ENCODE data around the gene GREB1.

The GREB1 gene

GRCh38 chr2:11581797-11582611, 48.2 kb downstream of the GREB1 start:
- no peaks in the 10 kb centered on the region for H3K36me3 ChIP-seq (ENCODE audit: insufficient read depth, low read length)
- H3K9ac ChIP-seq (ENCODE audit: low read depth, low read length): no peak overlapping the region
- peaks cover 4% of the 10 kb centered on the region; the same call in 1 of the 2 replicates for H3K4me1 ChIP-seq (ENCODE audit: insufficient read depth, low read length)
- no peaks in the 10 kb centered on the region for H3K9me3 ChIP-seq (ENCODE audit: control insufficient read depth, insufficient read depth, low read length)

- peaks cover 4% of the 10 kb centered on the region; the same call in 1 of the 2 replicates for H3K4me1 ChIP-seq (ENCODE audit: insufficient read depth, low read length)
- no peaks in the 10 kb centered on the region for H3K9me3 ChIP-seq (ENCODE audit: control insufficient read depth, insufficient read depth, low read length)
- H3K36me3 ChIP-seq (ENCODE audit: insufficient read depth, low read length): no peaks in the 10 kb centered on the region
- no peak overlapping the region for H3K9ac ChIP-seq (ENCODE audit: low read depth, low read length)
Measured at GRCh38 chr2:11582612-11582861, 48.7 kb downstream of the GREB1 start.

- Histone ChIP-seq H3K36me3 (ENCODE audit: insufficient read depth, low read length) (no peaks in the 10 kb centered on the region), H3K9ac (ENCODE audit: low read depth, low read length) (no peak overlapping the region), H3K9me3 (ENCODE audit: control insufficient read depth, insufficient read depth, low read length) (no peaks in the 10 kb centered on the region), H3K4me1 (ENCODE audit: insufficient read depth, low read length) (peaks cover 4% of the 10 kb centered on the region; the same call in 1 of the 2 replicates)
Measured at GRCh38 chr2:11582862-11583752, 49.3 kb downstream of the GREB1 start.

GRCh38 chr2:11583840-11584524, 50.1 kb downstream of the GREB1 start:
- Histone ChIP-seq H3K9ac (ENCODE audit: low read depth, low read length) (no peak overlapping the region), H3K9me3 (ENCODE audit: control insufficient read depth, insufficient read depth, low read length) (no peaks in the 10 kb centered on the region)

GRCh38 chr2:11584525-11585056, 50.7 kb downstream of the GREB1 start:
- H3K9ac ChIP-seq (ENCODE audit: low read depth, low read length): no peak overlapping the region
- no peaks in the 10 kb centered on the region for H3K36me3 ChIP-seq (ENCODE audit: insufficient read depth, low read length)
- H3K9me3 ChIP-seq (ENCODE audit: control insufficient read depth, insufficient read depth, low read length): no peaks in the 10 kb centered on the region
- peaks cover 4% of the 10 kb centered on the region; the same call in 1 of the 2 replicates for H3K4me1 ChIP-seq (ENCODE audit: insufficient read depth, low read length)

More at GRCh38 chr2:11583840-11584524, 50.1 kb downstream of the GREB1 start:
- Histone ChIP-seq H3K4me1 (ENCODE audit: insufficient read depth, low read length) (peaks cover 4% of the 10 kb centered on the region; the same call in 1 of the 2 replicates), H3K36me3 (ENCODE audit: insufficient read depth, low read length) (no peaks in the 10 kb centered on the region)

GRCh38 chr2:11585071-11585470, 51.2 kb downstream of the GREB1 start:
- Histone ChIP-seq H3K9ac (ENCODE audit: low read depth, low read length) (no peak overlapping the region), H3K4me1 (ENCODE audit: insufficient read depth, low read length) (peaks cover 4% of the 10 kb centered on the region; the same call in 1 of the 2 replicates), H3K36me3 (ENCODE audit: insufficient read depth, low read length) (no peaks in the 10 kb centered on the region), H3K9me3 (ENCODE audit: control insufficient read depth, insufficient read depth, low read length) (no peaks in the 10 kb centered on the region)

GRCh38 chr2:11588228-11589110, 54.6 kb downstream of the GREB1 start:
- H3K9ac ChIP-seq (ENCODE audit: low read depth, low read length): no peak overlapping the region
- H3K4me1 ChIP-seq (ENCODE audit: insufficient read depth, low read length): no peaks in the 10 kb centered on the region
- H3K36me3 ChIP-seq (ENCODE audit: insufficient read depth, low read length): no peaks in the 10 kb centered on the region
- H3K9me3 ChIP-seq (ENCODE audit: control insufficient read depth, insufficient read depth, low read length): no peaks in the 10 kb centered on the region

GRCh38 chr2:11589316-11589940, 55.6 kb downstream of the GREB1 start:
- Histone ChIP-seq H3K9me3 (ENCODE audit: control insufficient read depth, insufficient read depth, low read length) (no peaks in the 10 kb centered on the region), H3K9ac (ENCODE audit: low read depth, low read length) (no peak overlapping the region), H3K4me1 (ENCODE audit: insufficient read depth, low read length) (no peaks in the 10 kb centered on the region), H3K36me3 (ENCODE audit: insufficient read depth, low read length) (no peaks in the 10 kb centered on the region)

GRCh38 chr2:11590193-11590592, 56.3 kb downstream of the GREB1 start:
- no peak overlapping the region for H3K9ac ChIP-seq (ENCODE audit: low read depth, low read length)
- no peaks in the 10 kb centered on the region for H3K4me1 ChIP-seq (ENCODE audit: insufficient read depth, low read length)
- H3K9me3 ChIP-seq (ENCODE audit: control insufficient read depth, insufficient read depth, low read length): no peaks in the 10 kb centered on the region
- H3K36me3 ChIP-seq (ENCODE audit: insufficient read depth, low read length): no peaks in the 10 kb centered on the region

- no peaks in the 10 kb centered on the region for H3K36me3 ChIP-seq (ENCODE audit: insufficient read depth, low read length)
- no peaks in the 10 kb centered on the region for H3K9me3 ChIP-seq (ENCODE audit: control insufficient read depth, insufficient read depth, low read length)
- H3K9ac ChIP-seq (ENCODE audit: low read depth, low read length): no peak overlapping the region
- no peaks in the 10 kb centered on the region for H3K4me1 ChIP-seq (ENCODE audit: insufficient read depth, low read length)
Measured at GRCh38 chr2:11591091-11591490, 57.2 kb downstream of the GREB1 start.

- Histone ChIP-seq H3K36me3 (ENCODE audit: insufficient read depth, low read length) (no peaks in the 10 kb centered on the region), H3K9me3 (ENCODE audit: control insufficient read depth, insufficient read depth, low read length) (no peaks in the 10 kb centered on the region), H3K4me1 (ENCODE audit: insufficient read depth, low read length) (no peaks in the 10 kb centered on the region), H3K9ac (ENCODE audit: low read depth, low read length) (no peak overlapping the region)
Measured at GRCh38 chr2:11592671-11593574, 59.1 kb downstream of the GREB1 start.

- H3K9me3 ChIP-seq (ENCODE audit: control insufficient read depth, insufficient read depth, low read length): no peaks in the 10 kb centered on the region
- H3K36me3 ChIP-seq (ENCODE audit: insufficient read depth, low read length): peaks cover 10% of the 10 kb centered on the region; the same call in 1 of the 2 replicates
- no peak overlapping the region for H3K9ac ChIP-seq (ENCODE audit: low read depth, low read length)
- no peaks in the 10 kb centered on the region for H3K4me1 ChIP-seq (ENCODE audit: insufficient read depth, low read length)
Measured at GRCh38 chr2:11596801-11597200, 63.0 kb downstream of the GREB1 start.
